ENCODE data around the gene FHIT.

FHIT gene

DNA sequence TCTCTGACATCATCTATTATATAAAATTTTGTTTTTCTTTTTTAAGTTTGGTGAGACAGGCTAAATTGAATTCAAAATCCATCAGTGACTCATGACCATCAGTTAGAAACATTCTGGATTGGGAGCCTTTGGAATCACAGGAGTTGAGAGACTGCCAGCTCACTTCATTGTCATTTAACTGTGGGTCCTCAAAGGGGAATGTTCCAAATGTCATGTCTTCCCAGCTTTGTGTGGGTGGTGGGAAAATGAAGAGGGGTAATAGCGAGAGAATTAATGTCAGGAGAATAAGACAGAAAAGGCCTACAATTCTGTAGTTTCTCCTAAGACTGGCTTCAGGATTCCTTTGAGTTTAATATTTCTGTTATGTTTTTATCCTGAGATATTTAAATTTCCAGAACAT is 1051.9 kb downstream of the FHIT start:
- H3K27me3 ChIP-seq (ENCODE audit: low read depth, low read length) = no peaks in the 10 kb centered on the region
- no peak overlapping the region for H3K4me3 ChIP-seq (ENCODE audit: low read depth in 1 of 2, low read length in 2 of 2)
- no peaks in the 10 kb centered on the region for H3K36me3 ChIP-seq (ENCODE audit: control insufficient read depth in 1 of 2, insufficient read depth in 2 of 2, low read length in 2 of 2)
- H3K9me3 ChIP-seq (ENCODE audit: control insufficient read depth in 1 of 2, low read length in 2 of 2) = peaks cover 0 to 4% of the 10 kb centered on the region in 2 donors
- no peak overlapping the region for H3K27ac ChIP-seq (ENCODE audit: low read length)
- H3K4me1 ChIP-seq (ENCODE audit: control insufficient read depth in 1 of 2, insufficient read depth in 2 of 2, low read length in 2 of 2) = no peaks in the 10 kb centered on the region

DNA sequence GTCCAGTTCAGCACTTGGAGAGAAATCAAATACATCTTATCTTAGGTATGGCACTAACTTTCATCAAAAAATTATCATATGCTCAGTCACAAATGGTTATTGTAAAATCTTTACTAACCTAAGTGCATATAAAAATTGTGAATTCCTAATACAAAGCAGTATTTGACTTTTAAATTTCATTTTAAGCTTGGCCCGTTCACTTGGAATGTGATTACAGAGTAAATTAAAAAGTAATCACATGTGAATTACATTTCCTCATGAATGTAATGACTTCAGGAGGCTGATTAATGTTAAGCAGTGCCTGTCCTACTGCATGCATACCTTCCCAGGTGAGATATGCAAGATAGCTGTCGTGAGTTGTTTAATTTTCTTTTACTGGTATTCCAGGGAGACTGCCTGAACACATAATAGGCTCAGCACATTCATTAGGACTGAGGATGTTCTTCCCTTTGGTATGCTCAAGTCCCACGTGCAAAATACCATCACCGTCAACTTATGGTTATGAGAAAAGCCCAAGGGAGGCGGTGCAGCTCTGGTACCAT is 1053.0 kb downstream of the FHIT start:
- Histone ChIP-seq H3K27ac (ENCODE audit: low read length) (no peak overlapping the region), H3K4me1 (ENCODE audit: control insufficient read depth in 1 of 2, insufficient read depth in 2 of 2, low read length in 2 of 2) (no peaks in the 10 kb centered on the region), H3K4me3 (ENCODE audit: low read depth in 1 of 2, low read length in 2 of 2) (no peak overlapping the region), H3K9me3 (ENCODE audit: control insufficient read depth in 1 of 2, low read length in 2 of 2) (peaks cover 0 to 6% of the 10 kb centered on the region in 2 donors), H3K27me3 (ENCODE audit: low read depth, low read length) (no peaks in the 10 kb centered on the region), H3K36me3 (ENCODE audit: control insufficient read depth in 1 of 2, insufficient read depth in 2 of 2, low read length in 2 of 2) (no peaks in the 10 kb centered on the region)

DNA sequence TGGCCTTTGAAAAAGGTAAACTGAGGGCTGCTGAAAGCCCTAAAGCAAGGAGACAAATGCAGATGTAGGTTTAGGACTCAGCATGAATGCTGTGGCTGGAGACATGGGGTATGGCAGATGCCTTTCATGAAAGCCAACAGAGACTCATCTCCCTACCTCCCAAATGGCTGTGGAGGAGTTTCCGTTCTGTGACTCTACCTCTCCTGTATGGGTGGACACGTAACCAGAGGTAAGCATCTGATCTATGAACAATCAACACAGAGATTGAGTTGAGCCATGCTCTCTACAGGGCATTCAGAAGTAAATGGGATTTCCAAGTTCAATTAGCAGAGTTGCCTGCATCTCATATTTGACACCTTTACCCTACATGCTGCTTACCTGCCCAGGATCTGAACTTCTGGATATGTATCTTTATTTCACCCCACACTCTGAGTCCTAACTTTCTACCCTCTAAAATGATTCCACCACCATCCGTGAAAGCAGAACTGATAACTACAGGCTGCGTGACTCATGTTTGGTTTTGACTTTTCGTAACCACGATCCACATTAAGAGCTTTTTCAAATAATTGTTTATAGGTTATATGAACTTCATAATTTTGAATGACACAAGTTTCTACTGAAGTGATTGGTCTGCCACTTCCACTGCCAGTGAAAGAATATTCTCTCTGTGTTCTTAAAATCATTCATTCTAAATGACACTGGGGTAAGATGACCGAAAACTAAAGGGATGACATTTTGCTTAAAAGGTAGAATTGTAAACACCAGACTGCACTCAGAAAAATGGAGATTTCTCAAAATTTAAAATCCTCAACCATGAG is 1058.7 kb downstream of the FHIT start:
- Histone ChIP-seq H3K9me3 (ENCODE audit: control insufficient read depth in 1 of 2, low read length in 2 of 2) (peaks cover 0 to 6% of the 10 kb centered on the region in 2 donors), H3K36me3 (ENCODE audit: control insufficient read depth in 1 of 2, insufficient read depth in 2 of 2, low read length in 2 of 2) (no peaks in the 10 kb centered on the region), H3K4me3 (ENCODE audit: low read depth in 1 of 2, low read length in 2 of 2) (no peak overlapping the region), H3K27me3 (ENCODE audit: low read depth, low read length) (no peaks in the 10 kb centered on the region), H3K27ac (ENCODE audit: low read length) (no peak overlapping the region), H3K4me1 (ENCODE audit: control insufficient read depth in 1 of 2, insufficient read depth in 2 of 2, low read length in 2 of 2) (no peaks in the 10 kb centered on the region)

DNA sequence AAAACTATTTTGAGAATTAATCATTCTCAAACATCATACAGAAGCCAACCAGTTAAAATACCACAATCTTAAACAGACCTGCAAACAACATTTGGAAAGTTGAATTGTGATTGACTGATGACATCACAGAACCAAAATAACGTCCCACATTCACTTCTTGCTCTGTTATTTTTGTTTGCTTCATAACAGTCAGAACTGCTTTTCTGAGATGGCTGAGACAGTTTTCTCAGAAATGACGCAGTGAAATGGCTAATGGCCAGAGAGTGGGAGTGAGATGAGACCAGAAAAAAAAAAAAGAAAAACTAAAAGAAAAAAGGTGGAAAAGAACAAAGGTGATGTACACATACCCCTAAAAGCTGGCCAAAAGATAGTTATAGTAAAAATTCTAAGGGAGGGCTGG is 1061.2 kb downstream of the FHIT start:
- H3K4me3 ChIP-seq (ENCODE audit: low read depth in 1 of 2, low read length in 2 of 2) = no peak overlapping the region

DNA sequence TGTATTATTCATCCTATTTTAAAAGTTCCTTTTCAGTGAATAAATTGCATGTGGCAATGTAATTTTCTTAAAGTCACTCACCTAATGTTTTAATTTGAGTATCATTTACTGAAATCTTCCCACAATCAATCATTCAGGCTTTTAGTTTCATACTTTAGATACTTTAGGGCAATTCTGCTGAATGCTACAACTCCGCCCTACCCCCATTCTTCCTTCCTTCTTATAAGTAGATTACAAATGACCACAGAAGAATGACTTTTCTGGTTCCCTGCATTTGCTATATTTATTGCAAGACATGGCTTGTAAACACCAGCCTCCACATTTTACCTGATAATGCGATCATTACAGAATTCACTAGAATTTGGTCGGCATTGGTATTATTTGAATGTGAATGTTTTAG is 1061.9 kb downstream of the FHIT start:
- Histone ChIP-seq H3K27me3 (ENCODE audit: low read depth, low read length) (no peaks in the 10 kb centered on the region), H3K4me1 (ENCODE audit: control insufficient read depth in 1 of 2, insufficient read depth in 2 of 2, low read length in 2 of 2) (no peaks in the 10 kb centered on the region), H3K36me3 (ENCODE audit: control insufficient read depth in 1 of 2, insufficient read depth in 2 of 2, low read length in 2 of 2) (no peaks in the 10 kb centered on the region), H3K9me3 (ENCODE audit: control insufficient read depth in 1 of 2, low read length in 2 of 2) (peaks cover 0 to 3% of the 10 kb centered on the region in 2 donors), H3K27ac (ENCODE audit: low read length) (no peak overlapping the region), H3K4me3 (ENCODE audit: low read depth in 1 of 2, low read length in 2 of 2) (no peak overlapping the region)

More for the DNA sequence above, 1061.2 kb downstream of the FHIT start:
- H3K27ac ChIP-seq (ENCODE audit: low read length) = no peak overlapping the region
- H3K9me3 ChIP-seq (ENCODE audit: control insufficient read depth in 1 of 2, low read length in 2 of 2) = peaks cover 0 to 6% of the 10 kb centered on the region in 2 donors
- no peaks in the 10 kb centered on the region for H3K27me3 ChIP-seq (ENCODE audit: low read depth, low read length)
- no peaks in the 10 kb centered on the region for H3K36me3 ChIP-seq (ENCODE audit: control insufficient read depth in 1 of 2, insufficient read depth in 2 of 2, low read length in 2 of 2)
- no peaks in the 10 kb centered on the region for H3K4me1 ChIP-seq (ENCODE audit: control insufficient read depth in 1 of 2, insufficient read depth in 2 of 2, low read length in 2 of 2)

DNA sequence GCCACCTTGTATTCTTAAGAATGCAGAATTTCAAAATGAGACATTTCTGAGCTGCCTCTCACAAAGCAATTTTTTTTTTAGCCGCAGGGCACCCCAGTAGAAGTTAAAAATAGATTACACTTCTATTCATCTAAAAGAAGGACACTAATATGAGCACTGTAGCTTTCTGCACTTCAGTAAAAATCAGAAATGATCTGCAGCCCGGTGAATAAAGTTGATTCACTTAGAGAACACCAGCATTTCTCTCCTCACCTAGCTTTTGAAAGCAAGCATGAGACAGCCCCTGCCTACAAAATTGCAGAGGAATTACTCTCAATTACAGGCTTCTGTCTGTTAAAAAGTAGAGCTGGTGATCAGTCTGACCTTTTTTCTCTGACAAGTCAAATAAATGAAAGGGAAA is 1062.4 kb downstream of the FHIT start:
- H3K27me3 ChIP-seq (ENCODE audit: low read depth, low read length) = no peaks in the 10 kb centered on the region
- H3K4me3 ChIP-seq (ENCODE audit: low read depth in 1 of 2, low read length in 2 of 2) = no peak overlapping the region
- no peak overlapping the region for H3K27ac ChIP-seq (ENCODE audit: low read length)
- H3K36me3 ChIP-seq (ENCODE audit: control insufficient read depth in 1 of 2, insufficient read depth in 2 of 2, low read length in 2 of 2) = no peaks in the 10 kb centered on the region
- peaks cover 0 to under 1% of the 10 kb centered on the region in 2 donors for H3K9me3 ChIP-seq (ENCODE audit: control insufficient read depth in 1 of 2, low read length in 2 of 2)
- no peaks in the 10 kb centered on the region for H3K4me1 ChIP-seq (ENCODE audit: control insufficient read depth in 1 of 2, insufficient read depth in 2 of 2, low read length in 2 of 2)

DNA sequence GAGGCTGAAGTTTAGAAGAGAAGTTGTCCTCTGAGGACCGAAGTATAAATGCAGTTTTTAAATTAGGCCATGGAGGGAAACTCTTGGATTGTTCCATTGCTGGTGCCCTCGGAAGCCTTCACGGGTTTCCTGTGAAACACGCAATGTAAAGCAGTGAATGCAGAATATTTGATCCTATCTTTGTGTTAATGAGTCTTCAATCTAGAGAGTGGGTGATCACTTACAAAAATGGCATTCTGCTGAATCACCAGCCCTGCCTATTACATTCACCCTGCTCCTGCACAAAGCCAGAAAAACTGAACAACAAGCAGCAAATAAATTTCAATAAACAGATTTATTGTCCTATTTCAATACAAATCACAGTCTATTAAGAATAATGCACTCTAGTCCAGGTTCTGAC is 1063.9 kb downstream of the FHIT start:
- no peak overlapping the region for H3K27ac ChIP-seq (ENCODE audit: low read length)
- H3K27me3 ChIP-seq (ENCODE audit: low read depth, low read length) = no peaks in the 10 kb centered on the region
- no peaks in the 10 kb centered on the region for H3K36me3 ChIP-seq (ENCODE audit: control insufficient read depth in 1 of 2, insufficient read depth in 2 of 2, low read length in 2 of 2)
- no peak overlapping the region for H3K4me3 ChIP-seq (ENCODE audit: low read depth in 1 of 2, low read length in 2 of 2)
- H3K9me3 ChIP-seq (ENCODE audit: control insufficient read depth in 1 of 2, low read length in 2 of 2) = no peaks in the 10 kb centered on the region
- H3K4me1 ChIP-seq (ENCODE audit: control insufficient read depth in 1 of 2, insufficient read depth in 2 of 2, low read length in 2 of 2) = no peaks in the 10 kb centered on the region

DNA sequence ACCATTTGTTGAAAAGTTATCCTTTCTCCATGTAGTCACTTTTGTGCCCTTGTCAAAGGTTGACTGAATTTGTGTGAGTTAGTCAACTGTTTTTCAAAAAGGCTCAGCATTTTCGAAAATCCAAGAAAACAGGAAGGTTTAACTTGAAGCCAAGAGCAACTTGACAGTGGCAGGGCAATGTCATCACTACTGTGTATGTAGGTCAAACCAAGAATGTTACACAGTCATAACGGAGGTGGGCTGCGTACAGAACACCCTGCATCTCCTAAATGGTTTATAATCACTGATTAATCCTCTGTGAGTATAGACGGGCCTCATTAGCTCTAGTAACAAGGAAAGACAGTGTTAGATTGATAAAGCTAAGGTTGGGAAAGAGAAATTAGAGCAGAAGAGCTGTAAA is 1064.9 kb downstream of the FHIT start:
- no peaks in the 10 kb centered on the region for H3K9me3 ChIP-seq (ENCODE audit: control insufficient read depth in 1 of 2, low read length in 2 of 2)
- no peaks in the 10 kb centered on the region for H3K27me3 ChIP-seq (ENCODE audit: low read depth, low read length)
- no peak overlapping the region for H3K4me3 ChIP-seq (ENCODE audit: low read depth in 1 of 2, low read length in 2 of 2)
- no peaks in the 10 kb centered on the region for H3K36me3 ChIP-seq (ENCODE audit: control insufficient read depth in 1 of 2, insufficient read depth in 2 of 2, low read length in 2 of 2)
- no peaks in the 10 kb centered on the region for H3K4me1 ChIP-seq (ENCODE audit: control insufficient read depth in 1 of 2, insufficient read depth in 2 of 2, low read length in 2 of 2)
- no peak overlapping the region for H3K27ac ChIP-seq (ENCODE audit: low read length)

DNA sequence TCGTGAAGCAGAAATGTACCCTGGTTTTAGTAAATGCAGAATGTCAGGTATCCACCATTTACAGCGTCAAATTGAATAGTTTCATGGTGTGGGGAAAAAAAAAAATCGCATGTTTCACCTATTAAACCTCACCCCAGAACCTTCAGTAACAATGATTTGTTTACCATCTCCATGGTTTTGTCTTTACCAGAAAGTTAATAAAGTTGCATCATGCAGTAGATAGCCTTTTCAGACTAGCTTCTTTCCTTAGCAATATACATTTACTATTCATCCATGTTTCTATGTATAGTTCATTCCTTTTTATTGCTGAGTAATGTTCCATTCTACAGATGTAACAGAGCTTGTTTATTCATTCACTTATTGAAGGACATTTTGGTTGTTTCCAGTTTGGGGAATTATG is 1066.1 kb downstream of the FHIT start:
- no peaks in the 10 kb centered on the region for H3K9me3 ChIP-seq (ENCODE audit: control insufficient read depth in 1 of 2, low read length in 2 of 2)
- H3K4me3 ChIP-seq (ENCODE audit: low read depth in 1 of 2, low read length in 2 of 2) = no peak overlapping the region

DNA sequence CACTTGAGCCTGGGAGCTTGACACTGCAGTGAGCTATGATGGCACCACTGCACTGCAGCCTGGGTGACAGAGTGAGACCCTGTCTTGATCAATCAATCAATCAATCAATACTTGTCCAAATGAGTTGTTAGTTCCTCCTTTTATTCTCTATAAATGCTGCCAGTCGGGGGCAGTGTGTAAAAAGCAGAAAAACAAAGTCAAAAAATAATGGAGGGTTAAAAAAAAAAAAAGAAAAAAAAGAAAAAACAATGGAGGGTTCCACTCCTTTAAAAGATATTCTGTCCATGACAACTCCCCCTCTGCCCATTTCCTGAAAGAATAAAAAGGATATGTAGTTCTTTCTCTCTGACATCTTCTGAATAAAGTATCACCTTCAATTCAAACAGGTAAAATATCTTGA is 1068.6 kb downstream of the FHIT start:
- no peak overlapping the region for H3K27ac ChIP-seq (ENCODE audit: low read length)
- H3K4me1 ChIP-seq (ENCODE audit: control insufficient read depth in 1 of 2, insufficient read depth in 2 of 2, low read length in 2 of 2) = no peaks in the 10 kb centered on the region
- H3K4me3 ChIP-seq (ENCODE audit: low read depth in 1 of 2, low read length in 2 of 2) = no peak overlapping the region
- no peaks in the 10 kb centered on the region for H3K36me3 ChIP-seq (ENCODE audit: control insufficient read depth in 1 of 2, insufficient read depth in 2 of 2, low read length in 2 of 2)
- H3K9me3 ChIP-seq (ENCODE audit: control insufficient read depth in 1 of 2, low read length in 2 of 2) = no peaks in the 10 kb centered on the region
- no peaks in the 10 kb centered on the region for H3K27me3 ChIP-seq (ENCODE audit: low read depth, low read length)

More for the DNA sequence above, 1066.1 kb downstream of the FHIT start:
- Histone ChIP-seq H3K27me3 (ENCODE audit: low read depth, low read length) (no peaks in the 10 kb centered on the region), H3K4me1 (ENCODE audit: control insufficient read depth in 1 of 2, insufficient read depth in 2 of 2, low read length in 2 of 2) (no peaks in the 10 kb centered on the region), H3K27ac (ENCODE audit: low read length) (no peak overlapping the region), H3K36me3 (ENCODE audit: control insufficient read depth in 1 of 2, insufficient read depth in 2 of 2, low read length in 2 of 2) (no peaks in the 10 kb centered on the region)

DNA sequence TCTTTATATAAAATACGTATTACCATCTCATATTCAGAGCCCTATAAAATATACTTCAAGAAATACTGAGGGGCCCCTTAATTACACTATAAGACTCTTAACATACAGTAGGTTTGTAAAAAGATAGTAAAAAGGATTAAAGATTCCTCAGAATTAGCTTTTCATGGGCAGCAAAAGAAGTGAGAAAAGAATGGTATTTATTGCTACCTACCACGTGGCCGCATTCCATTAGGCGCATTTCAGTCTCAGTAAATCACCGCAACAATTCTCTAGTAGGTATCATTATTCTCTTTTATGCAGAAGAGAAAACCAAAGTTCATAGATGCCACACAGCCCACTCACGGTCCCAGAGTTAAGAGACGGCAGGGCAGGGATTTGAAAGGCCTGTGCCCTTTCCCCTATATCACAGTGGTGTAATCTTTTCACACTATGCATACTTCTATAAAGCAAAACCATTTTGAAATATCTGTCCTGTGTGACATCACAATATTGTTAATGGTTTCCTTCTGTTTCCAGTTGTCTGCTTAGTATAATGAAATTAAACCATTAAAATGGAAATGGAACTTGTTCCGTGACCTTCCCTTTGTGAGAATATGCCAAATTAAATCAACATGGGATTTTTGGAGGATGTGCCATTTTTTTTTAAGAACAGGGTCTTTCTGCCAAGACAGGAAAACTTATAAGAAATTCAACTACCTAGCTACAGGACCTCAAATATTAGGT is 1072.2 kb downstream of the FHIT start:
- Histone ChIP-seq H3K4me3 (ENCODE audit: low read depth in 1 of 2, low read length in 2 of 2) (no peak overlapping the region), H3K36me3 (ENCODE audit: control insufficient read depth in 1 of 2, insufficient read depth in 2 of 2, low read length in 2 of 2) (no peaks in the 10 kb centered on the region)

More for the DNA sequence above, 1072.2 kb downstream of the FHIT start:
- H3K9me3 ChIP-seq (ENCODE audit: control insufficient read depth in 1 of 2, low read length in 2 of 2) = no peaks in the 10 kb centered on the region
- H3K27me3 ChIP-seq (ENCODE audit: low read depth, low read length) = no peaks in the 10 kb centered on the region
- H3K4me1 ChIP-seq (ENCODE audit: control insufficient read depth in 1 of 2, insufficient read depth in 2 of 2, low read length in 2 of 2) = no peaks in the 10 kb centered on the region
- no peak overlapping the region for H3K27ac ChIP-seq (ENCODE audit: low read length)
